ENCODE results near the gene YKT6. TPM values are rescaled to one million over a fixed set of nuclear protein-coding genes. Genes with fewer than 3 reads are reported as not detected.
A peak's percentile ranks its signal among the peaks of the same experiment; 100 is the strongest.

The YKT6 gene
- total and polyA plus RNA-seq, 7 donors, result 47.7 to 153 (median 68.7) TPM

GRCh38 chr7:44201813-44202212 lies 1.0 kb downstream of the YKT6 start:
- H3K4me3 ChIP-seq, result peak overlapping the region; percentile 91
- peaks cover 4 to 30% of the 10 kb centered on the region in 2 donors for H3K36me3 ChIP-seq (ENCODE audit: insufficient read depth in 1 of 2, low read depth in 1 of 2)
- peak overlapping the region; percentile 82 for H3K27ac ChIP-seq
- ATAC-seq (no peak), DNase-seq (no peak)
- intact Hi-C loops (cut with DNase I), result loop anchor here in 1 of 2 donors (5.0 kb wide), 1 partner anchor 120 kb away; the partner anchor contains the start of gene POLM
- no peaks in the 10 kb centered on the region for H3K27me3 ChIP-seq (ENCODE audit: insufficient read depth in 3 of 3, low read length in 2 of 3)
- TF ChIP-seq CTCF (IDR thresholded peaks at IDR 0.05), result no peak
- peaks cover 10% of the 10 kb centered on the region for H3K4me1 ChIP-seq
- H3K9me3 ChIP-seq, result no peaks in the 10 kb centered on the region
- WGBS, 3 donors, result 18 to 22% (median 19%) methylated on average over 8 of the region's 8 CpGs

GRCh38 chr7:44206008-44206407 lies 5.2 kb downstream of the YKT6 start:
- DNase-seq (no peak), ATAC-seq (no peak)
- 87 to 92% (median 91%) methylated on average over 5 of the region's 5 CpGs for WGBS, 3 donors
- H3K27me3 ChIP-seq (ENCODE audit: insufficient read depth in 3 of 3, low read length in 2 of 3), result no peaks in the 10 kb centered on the region
- intact Hi-C loops (cut with DNase I), result no loop called here
- H3K4me1 ChIP-seq, result peaks cover 10% of the 10 kb centered on the region
- no peak overlapping the region for H3K27ac ChIP-seq
- no peaks in the 10 kb centered on the region for H3K9me3 ChIP-seq
- no peak for TF ChIP-seq CTCF (IDR thresholded peaks at IDR 0.05)
- H3K4me3 ChIP-seq, result no peak overlapping the region
- H3K36me3 ChIP-seq (ENCODE audit: insufficient read depth in 1 of 2, low read depth in 1 of 2), result peaks cover 14 to 72% of the 10 kb centered on the region in 2 donors

GRCh38 chr7:44208085-44208484 lies 7.3 kb downstream of the YKT6 start:
- no peak for TF ChIP-seq CTCF (IDR thresholded peaks at IDR 0.05)
- Histone ChIP-seq H3K36me3 (ENCODE audit: insufficient read depth in 1 of 2, low read depth in 1 of 2) (peaks cover 19 to 85% of the 10 kb centered on the region in 2 donors), H3K4me3 (no peak overlapping the region), H3K27me3 (ENCODE audit: insufficient read depth in 3 of 3, low read length in 2 of 3) (no peaks in the 10 kb centered on the region), H3K27ac (no peak overlapping the region), H3K4me1 (peaks cover under 1% of the 10 kb centered on the region), H3K9me3 (no peaks in the 10 kb centered on the region)
- ATAC-seq (no peak), DNase-seq (no peak)
- intact Hi-C loops (cut with DNase I), result no loop called here
- 88 to 96% (median 92%) methylated on average over 7 of the region's 7 CpGs for WGBS, 3 donors

- 66 to 80% (median 68%) methylated on average over 5 of the region's 5 CpGs for WGBS, 3 donors
- TF ChIP-seq CTCF (IDR thresholded peaks at IDR 0.05), result no peak
- Histone ChIP-seq H3K27me3 (ENCODE audit: insufficient read depth in 3 of 3, low read length in 2 of 3) (no peaks in the 10 kb centered on the region), H3K4me3 (no peak overlapping the region), H3K4me1 (peaks cover 13% of the 10 kb centered on the region), H3K9me3 (no peaks in the 10 kb centered on the region), H3K27ac (no peak overlapping the region), H3K36me3 (ENCODE audit: insufficient read depth in 1 of 2, low read depth in 1 of 2) (peaks cover 22 to 78% of the 10 kb centered on the region in 2 donors)
- intact Hi-C loops (cut with DNase I), result no loop called here
- DNase-seq (peak in 1 of 2 donors; percentile 9), ATAC-seq (no peak)
Observed at GRCh38 chr7:44210107-44210506, 9.3 kb downstream of the YKT6 start.

GRCh38 chr7:44211126-44211675 lies 10.4 kb downstream of the YKT6 start:
- intact Hi-C loops (cut with DNase I), result no loop called here
- Histone ChIP-seq H3K4me3 (no peak overlapping the region), H3K4me1 (peaks cover 13% of the 10 kb centered on the region), H3K36me3 (ENCODE audit: insufficient read depth in 1 of 2, low read depth in 1 of 2) (peaks cover 18 to 67% of the 10 kb centered on the region in 2 donors), H3K27me3 (ENCODE audit: insufficient read depth in 3 of 3, low read length in 2 of 3) (no peaks in the 10 kb centered on the region), H3K9me3 (no peaks in the 10 kb centered on the region), H3K27ac (no peak overlapping the region)
- ATAC-seq (no peak), DNase-seq (peak in 1 of 2 donors; percentile 24)
- TF ChIP-seq CTCF (IDR thresholded peaks at IDR 0.05), result no peak
- WGBS, 3 donors, result 86 to 93% (median 88%) methylated on average over 10 of the region's 10 CpGs

Measured in psoas muscle (tissue), 8 donors.